ENCODE data around the gene ZNF679.
"Not testable (repeated sequence)": the region's sequence is repeated elsewhere in the genome, so short reads cannot be mapped to it uniquely, and the experiment has no call there.

The ZNF679 gene

GRCh38 chr7:64312826-64313225 is 84.6 kb downstream of the ZNF679 start:
- no peak for DNase-seq

GRCh38 chr7:64313740-64314491 is 85.6 kb downstream of the ZNF679 start, which contains the start of gene ZNF736:
Gene ZNF736 (plus strand): TSS chr7:64313961. CDS start chr7:64314151, 190 bp downstream.
- DNase-seq: peak; percentile 93 to 95

- DNase-seq: no peak
These were observed 86.3 kb downstream of the ZNF679 start for GRCh38 chr7:64314566-64314965.

- not testable (repeated sequence) for DNase-seq
These were observed 87.9 kb downstream of the ZNF679 start for GRCh38 chr7:64316031-64316742.
